ENCODE data around the gene TMEM9.

The TMEM9 gene

GRCh38 chr1:201183753-201184152 is 29.5 kb upstream of the TMEM9 start:
- no peak for DNase-seq (ENCODE audit: low read depth in 1 of 2, low spot score in 1 of 2)

GRCh38 chr1:201183209-201183608 is 28.9 kb upstream of the TMEM9 start:
- in situ Hi-C loops (cut with HindIII; ENCODE audit: low pct_unique_long_range_greater_than_20kb, low sequenced_read_pairs) = no loop called here
- TF ChIP-seq JUND (IDR thresholded peaks at IDR 0.05; ENCODE audit: low read depth) = no peak
- DNase-seq (ENCODE audit: low read depth in 1 of 2, low spot score in 1 of 2) = no peak

More at GRCh38 chr1:201183753-201184152, 29.5 kb upstream of the TMEM9 start:
- in situ Hi-C loops (cut with HindIII; ENCODE audit: low pct_unique_long_range_greater_than_20kb, low sequenced_read_pairs) = no loop called here
- TF ChIP-seq JUND (IDR thresholded peaks at IDR 0.05; ENCODE audit: low read depth) = no peak

- in situ Hi-C loops (cut with HindIII; ENCODE audit: low pct_unique_long_range_greater_than_20kb, low sequenced_read_pairs) = no loop called here
- no peak for DNase-seq (ENCODE audit: low read depth in 1 of 2, low spot score in 1 of 2)
- no peak for TF ChIP-seq JUND (IDR thresholded peaks at IDR 0.05; ENCODE audit: low read depth)
Measured at GRCh38 chr1:201181726-201182125, 27.5 kb upstream of the TMEM9 start.

GRCh38 chr1:201181323-201181722 is 27.0 kb upstream of the TMEM9 start:
- no peak for DNase-seq (ENCODE audit: low read depth in 1 of 2, low spot score in 1 of 2)
- no peak for TF ChIP-seq JUND (IDR thresholded peaks at IDR 0.05; ENCODE audit: low read depth)
- in situ Hi-C loops (cut with HindIII; ENCODE audit: low pct_unique_long_range_greater_than_20kb, low sequenced_read_pairs) = no loop called here

GRCh38 chr1:201180901-201181300 is 26.6 kb upstream of the TMEM9 start:
- no peak for DNase-seq (ENCODE audit: low read depth in 1 of 2, low spot score in 1 of 2)
- in situ Hi-C loops (cut with HindIII; ENCODE audit: low pct_unique_long_range_greater_than_20kb, low sequenced_read_pairs) = no loop called here
- no peak for TF ChIP-seq JUND (IDR thresholded peaks at IDR 0.05; ENCODE audit: low read depth)

- in situ Hi-C loops (cut with HindIII; ENCODE audit: low pct_unique_long_range_greater_than_20kb, low sequenced_read_pairs) = no loop called here
- DNase-seq (ENCODE audit: low read depth in 1 of 2, low spot score in 1 of 2) = no peak
- no peak for TF ChIP-seq JUND (IDR thresholded peaks at IDR 0.05; ENCODE audit: low read depth)
Measured at GRCh38 chr1:201180141-201180540, 25.9 kb upstream of the TMEM9 start.

- no peak for DNase-seq (ENCODE audit: low read depth in 1 of 2, low spot score in 1 of 2)
- no peak for TF ChIP-seq JUND (IDR thresholded peaks at IDR 0.05; ENCODE audit: low read depth)
- in situ Hi-C loops (cut with HindIII; ENCODE audit: low pct_unique_long_range_greater_than_20kb, low sequenced_read_pairs) = no loop called here
Measured at GRCh38 chr1:201178718-201179117, 24.4 kb upstream of the TMEM9 start.

GRCh38 chr1:201176940-201177339 is 22.7 kb upstream of the TMEM9 start:
- in situ Hi-C loops (cut with HindIII; ENCODE audit: low pct_unique_long_range_greater_than_20kb, low sequenced_read_pairs) = no loop called here
- DNase-seq (ENCODE audit: low read depth in 1 of 2, low spot score in 1 of 2) = peak in 1 of 2 experiments; percentile 18
- no peak for TF ChIP-seq JUND (IDR thresholded peaks at IDR 0.05; ENCODE audit: low read depth)

- TF ChIP-seq JUND (IDR thresholded peaks at IDR 0.05; ENCODE audit: low read depth) = no peak
- no peak for DNase-seq (ENCODE audit: low read depth in 1 of 2, low spot score in 1 of 2)
- in situ Hi-C loops (cut with HindIII; ENCODE audit: low pct_unique_long_range_greater_than_20kb, low sequenced_read_pairs) = no loop called here
Measured at GRCh38 chr1:201175820-201176500, 21.7 kb upstream of the TMEM9 start.

- peak in 1 of 2 experiments; percentile 68 for DNase-seq (ENCODE audit: low read depth in 1 of 2, low spot score in 1 of 2)
- no peak for TF ChIP-seq JUND (IDR thresholded peaks at IDR 0.05; ENCODE audit: low read depth)
- in situ Hi-C loops (cut with HindIII; ENCODE audit: low pct_unique_long_range_greater_than_20kb, low sequenced_read_pairs) = no loop called here
Measured at GRCh38 chr1:201173736-201174135, 19.5 kb upstream of the TMEM9 start.

GRCh38 chr1:201172999-201173610 is 18.8 kb upstream of the TMEM9 start:
- DNase-seq (ENCODE audit: low read depth in 1 of 2, low spot score in 1 of 2) = no peak
- TF ChIP-seq JUND (IDR thresholded peaks at IDR 0.05; ENCODE audit: low read depth) = no peak
- in situ Hi-C loops (cut with HindIII; ENCODE audit: low pct_unique_long_range_greater_than_20kb, low sequenced_read_pairs) = no loop called here

- in situ Hi-C loops (cut with HindIII; ENCODE audit: low pct_unique_long_range_greater_than_20kb, low sequenced_read_pairs) = no loop called here
- TF ChIP-seq JUND (IDR thresholded peaks at IDR 0.05; ENCODE audit: low read depth) = no peak
- DNase-seq (ENCODE audit: low read depth in 1 of 2, low spot score in 1 of 2) = no peak
Measured at GRCh38 chr1:201172326-201172725, 18.1 kb upstream of the TMEM9 start.

Measured in T47D (cell line).